Tibial artery (tissue), 4 donors: ENCODE results near the gene RAB40B.

Experiments used
- DNase-seq, 2 donors: peaks; one replicate each; pipeline ENCODE4 v3.0.0-alpha.2; 2019
- H3K27ac ChIP-seq, 2 donors: fragments of 200-600 bp; sonication (generic) in 1 of 2; 1 replicate in 1 of 2; 2 replicates in 1 of 2; pipeline ENCODE4 v1.5.1; 2018 to 2019; ENCODE audit warnings: mild to moderate bottlenecking in 1 of 2
- H3K27me3 ChIP-seq, 2 donors: fragments of 200-600 bp; sonication (generic) in 1 of 2; one replicate each; pipeline versions ENCODE4 v1.5.1 to v1.6.0; 2016 to 2019
- H3K36me3 ChIP-seq, 3 donors: fragments of 200-600 bp; sonication (generic) in 2 of 3; one replicate each; pipeline ENCODE4 v1.5.1; 2016 to 2019; ENCODE audit warnings: mild to moderate bottlenecking in 2 of 3
- H3K4me1 ChIP-seq, 4 donors: fragments of 200-600 bp; sonication (generic) in 2 of 4; 1 replicate in 3 of 4; 2 replicates in 1 of 4; pipeline ENCODE4 v1.5.1; 2016 to 2019
- H3K4me3 ChIP-seq, 2 donors: fragments of 200-600 bp; sonication (generic) in 1 of 2; 1 replicate in 1 of 2; 2 replicates in 1 of 2; pipeline ENCODE4 v1.5.1; 2018 to 2019; ENCODE audit warnings: mild to moderate bottlenecking in 2 of 2
- H3K9me3 ChIP-seq, 3 donors: fragments of 200-600 bp; sonication (generic) in 1 of 3; one replicate each; pipeline ENCODE4 v1.5.1; 2016 to 2019
- CTCF ChIP-seq, 2 experiments: fragments of 200-600 bp in 1 of 2; fragments of 450-650 bp in 1 of 2; IDR thresholded peaks; one replicate each; pipeline ENCODE4 v1.5.1; 2017 to 2019; ENCODE audit warnings: antibody characterized with exemption in 2 of 2, mild to moderate bottlenecking in 1 of 2, moderate library complexity in 1 of 2
- intact Hi-C: fragments of 100-400 bp; cut with DNase I; formaldehyde crosslinking; loops from one replicate; pipeline ENCODE4 v1.15.0; 2023; ENCODE audit warnings: low total_unique reads

Gene RAB40B

GRCh38 chr17:82631544-82631943, 67.0 kb downstream of the RAB40B start:
- H3K9me3 ChIP-seq, result no peaks in the 10 kb centered on the region
- no peak for TF ChIP-seq CTCF (IDR thresholded peaks at IDR 0.05)
- intact Hi-C loops, result no loop called here
- peaks cover 13 to 52% (median 29%) of the 10 kb centered on the region in 3 donors for H3K36me3 ChIP-seq
- H3K4me3 ChIP-seq, result no peak overlapping the region
- H3K4me1 ChIP-seq, result no peaks in the 10 kb centered on the region
- no peak for DNase-seq
- H3K27me3 ChIP-seq, result no peaks in the 10 kb centered on the region
- no peak overlapping the region for H3K27ac ChIP-seq

DNA sequence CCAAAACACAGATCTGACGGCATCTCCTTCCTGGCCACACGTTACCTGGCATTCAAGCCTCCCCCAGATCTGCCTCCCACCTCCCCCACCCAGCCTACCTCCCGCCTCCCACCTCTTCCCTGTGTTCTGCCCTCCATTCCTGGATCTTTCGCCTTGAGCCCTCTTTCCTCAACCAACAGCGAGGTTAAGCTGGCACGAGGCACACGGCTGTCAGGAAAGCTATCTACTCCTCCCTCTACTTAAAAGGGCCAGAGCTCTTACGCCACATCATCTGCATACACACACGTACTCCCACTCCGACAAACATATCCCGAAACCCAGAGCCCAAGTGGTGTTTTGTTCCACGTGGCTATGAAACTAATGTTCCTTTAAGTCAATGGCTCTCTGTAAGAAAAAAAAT, 68.3 kb downstream of the RAB40B start:
- intact Hi-C loops, result no loop called here
- no peak overlapping the region for H3K4me3 ChIP-seq
- DNase-seq, result no peak

DNA sequence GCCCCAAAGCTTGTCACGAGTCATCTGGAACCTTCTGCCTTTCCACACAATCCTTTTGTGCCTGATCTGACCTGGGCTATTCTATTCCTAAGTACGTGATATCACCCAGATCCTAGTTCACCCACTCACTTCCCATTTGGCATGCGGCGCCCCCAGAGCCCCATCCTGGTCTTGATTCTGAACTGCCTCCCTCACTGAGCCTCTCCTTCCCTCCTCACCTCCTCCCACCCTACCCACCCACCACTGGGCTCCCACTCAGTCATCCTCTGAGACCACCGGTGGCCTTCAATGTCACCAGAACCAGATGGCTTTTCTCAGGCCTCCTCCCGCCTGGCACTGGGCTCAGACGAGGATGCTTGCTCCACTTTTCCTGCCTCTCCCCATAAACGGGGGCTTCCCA, 68.8 kb downstream of the RAB40B start:
- Histone ChIP-seq H3K27ac (no peak overlapping the region), H3K9me3 (no peaks in the 10 kb centered on the region), H3K27me3 (no peaks in the 10 kb centered on the region), H3K4me1 (no peaks in the 10 kb centered on the region), H3K36me3 (peaks cover 22 to 68% (median 47%) of the 10 kb centered on the region in 3 donors), H3K4me3 (no peak overlapping the region)
- intact Hi-C loops, result no loop called here
- no peak for TF ChIP-seq CTCF (IDR thresholded peaks at IDR 0.05)
- DNase-seq, result no peak

More for the DNA sequence above, 68.3 kb downstream of the RAB40B start:
- no peak overlapping the region for H3K27ac ChIP-seq
- no peaks in the 10 kb centered on the region for H3K4me1 ChIP-seq
- H3K36me3 ChIP-seq, result peaks cover 17 to 64% (median 42%) of the 10 kb centered on the region in 3 donors
- H3K9me3 ChIP-seq, result no peaks in the 10 kb centered on the region
- H3K27me3 ChIP-seq, result no peaks in the 10 kb centered on the region
- TF ChIP-seq CTCF (IDR thresholded peaks at IDR 0.05), result no peak

- no peaks in the 10 kb centered on the region for H3K9me3 ChIP-seq
- intact Hi-C loops, result no loop called here
- DNase-seq, result no peak
- no peak overlapping the region for H3K4me3 ChIP-seq
- no peaks in the 10 kb centered on the region for H3K4me1 ChIP-seq
- peaks cover 26 to 81% (median 66%) of the 10 kb centered on the region in 3 donors for H3K36me3 ChIP-seq
- no peak for TF ChIP-seq CTCF (IDR thresholded peaks at IDR 0.05)
- H3K27ac ChIP-seq, result no peak overlapping the region
- no peaks in the 10 kb centered on the region for H3K27me3 ChIP-seq
Measured at GRCh38 chr17:82627405-82627804, 71.1 kb downstream of the RAB40B start.

DNA sequence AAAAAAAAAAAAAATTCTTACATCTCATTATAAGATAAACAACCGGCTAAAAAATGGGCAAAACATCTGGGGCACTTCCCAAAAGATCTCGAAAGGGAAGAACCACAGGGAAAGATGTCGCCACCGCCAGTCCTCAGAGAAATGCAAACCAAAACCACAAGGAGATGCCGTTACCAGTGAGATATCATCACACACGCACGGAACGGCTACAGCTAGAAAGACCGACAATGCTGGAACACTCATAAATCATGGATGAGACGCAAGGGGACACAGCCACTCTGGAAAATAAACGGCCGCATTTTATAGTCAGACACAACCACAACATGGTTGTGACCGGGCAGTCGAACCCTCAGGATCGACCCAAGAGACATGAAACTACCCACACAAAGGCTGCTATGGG, 74.8 kb downstream of the RAB40B start:
- no peak for DNase-seq
- Histone ChIP-seq H3K36me3 (peaks cover 54 to 97% (median 90%) of the 10 kb centered on the region in 3 donors), H3K27ac (no peak overlapping the region), H3K27me3 (no peaks in the 10 kb centered on the region), H3K9me3 (no peaks in the 10 kb centered on the region), H3K4me3 (no peak overlapping the region), H3K4me1 (no peaks in the 10 kb centered on the region)
- intact Hi-C loops, result no loop called here
- no peak for TF ChIP-seq CTCF (IDR thresholded peaks at IDR 0.05)

- no peaks in the 10 kb centered on the region for H3K4me1 ChIP-seq
- intact Hi-C loops, result no loop called here
- H3K4me3 ChIP-seq, result no peak overlapping the region
- no peak for DNase-seq
- peaks cover 74 to 97% (median 92%) of the 10 kb centered on the region in 3 donors for H3K36me3 ChIP-seq
- no peak overlapping the region for H3K27ac ChIP-seq
- TF ChIP-seq CTCF (IDR thresholded peaks at IDR 0.05), result no peak
- H3K9me3 ChIP-seq, result no peaks in the 10 kb centered on the region
- no peaks in the 10 kb centered on the region for H3K27me3 ChIP-seq
Measured at GRCh38 chr17:82619641-82620040, 78.9 kb downstream of the RAB40B start.
